Gastrocnemius medialis (tissue), 4 donors: Measurements from ENCODE around the gene ACO2. TPM values are rescaled to one million over a fixed set of nuclear protein-coding genes. Genes with fewer than 3 reads are reported as not detected.

Experiments
- ATAC-seq, 2 donors: fragments of 150-250 bp; one replicate each; pipeline ENCODE4 v1.9.1; 2016
- DNase-seq, 2 donors: peaks; one replicate each; pipeline ENCODE4 v3.0.0-alpha.2; 2019
- H3K27ac ChIP-seq, 4 donors: fragments of 200-600 bp; sonication (generic); 1 replicate in 1 of 4; 2 replicates in 3 of 4; pipeline ENCODE4 v1.5.1; 2016 to 2018; ENCODE audit warnings: mild to moderate bottlenecking in 2 of 4, moderate library complexity in 1 of 4
- H3K27me3 ChIP-seq, 3 donors: fragments of 200-600 bp; sonication (generic) in 2 of 3; 1 replicate in 1 of 3; 2 replicates in 2 of 3; pipeline versions ENCODE4 v1.5.1 to v1.6.0; 2016 to 2019; ENCODE audit warnings: mild to moderate bottlenecking in 1 of 3, moderate library complexity in 1 of 3
- H3K36me3 ChIP-seq, 2 donors: fragments of 200-600 bp; sonication (generic) in 1 of 2; one replicate each; pipeline ENCODE4 v1.5.1; 2017 to 2018
- H3K4me1 ChIP-seq, 2 donors: fragments of 200-600 bp; sonication (generic) in 1 of 2; one replicate each; pipeline ENCODE4 v1.5.1; 2016 to 2017; ENCODE audit warnings: mild to moderate bottlenecking in 2 of 2
- H3K4me3 ChIP-seq, 4 donors: fragments of 200-600 bp; sonication (generic) in 3 of 4; 1 replicate in 1 of 4; 2 replicates in 3 of 4; pipeline ENCODE4 v1.5.1; 2016 to 2019; ENCODE audit warnings: mild to moderate bottlenecking in 2 of 4
- H3K9me3 ChIP-seq, 3 donors: fragments of 200-600 bp; sonication (generic) in 2 of 3; 1 replicate in 1 of 3; 2 replicates in 2 of 3; pipeline ENCODE4 v1.5.1; 2016 to 2019
- POLR2A ChIP-seq, 2 donors: fragments of 450-650 bp; IDR thresholded peaks; one replicate each; pipeline ENCODE4 v1.6.1; 2017; ENCODE audit warnings: antibody characterized with exemption in 2 of 2, mild to moderate bottlenecking in 2 of 2, moderate library complexity in 2 of 2
- in situ Hi-C, 4 donors: fragments of 200-750 bp; cut with MboI; loops; one replicate each; pipeline versions ENCODE4 v1.15.0 to v1.8.0; 2017; ENCODE audit warnings: low sequenced_read_pairs in 4 of 4
- intact Hi-C: fragments of 100-400 bp; cut with DNase I; formaldehyde crosslinking; loops from one replicate; pipeline ENCODE4 v1.15.1; 2023; ENCODE audit warnings: low total_unique reads
- total RNA-seq, 4 donors: library from RNA; depleted of rRNA; stranded (reverse); fragments of >200 nt; gene quantifications; one replicate each; pipeline versions ENCODE4 v1.1.0 to v1.2.3, GENCODE V29; 2016
- TF ChIP-seq, protein P1 (sequence below), 5 experiments: fragments of 450-650 bp in 3 of 5; fragments of 200-600 bp in 2 of 5; sonication (generic) in 2 of 5; IDR thresholded peaks in 4 of 5; conservative IDR thresholded peaks in 1 of 5; 1 replicate in 4 of 5; 2 replicates in 1 of 5; pipeline ENCODE4 v1.5.1; 2016 to 2019; ENCODE audit warnings: antibody characterized with exemption in 5 of 5, mild to moderate bottlenecking in 3 of 5, moderate library complexity in 3 of 5

ACO2 gene
- total RNA-seq, 4 donors from 2014 or later = 361 to 763 (median 473) TPM

GRCh38 chr22:41535244-41535643, 66.3 kb downstream of the ACO2 start:
- ATAC-seq = no peak
- no peak overlapping the region for H3K4me3 ChIP-seq
- intact Hi-C loops = no loop called here
- no peak overlapping the region for H3K27ac ChIP-seq
- DNase-seq = no peak
- in situ Hi-C loops = loop anchor here in 1 of 4 donors (25.0 kb wide), 1 partner anchor 248 kb away; the partner anchor contains the start of gene RANGAP1
- H3K4me1 ChIP-seq = peaks cover 4 to 6% of the 10 kb centered on the region in 2 donors
- TF ChIP-seq, protein P1, sequence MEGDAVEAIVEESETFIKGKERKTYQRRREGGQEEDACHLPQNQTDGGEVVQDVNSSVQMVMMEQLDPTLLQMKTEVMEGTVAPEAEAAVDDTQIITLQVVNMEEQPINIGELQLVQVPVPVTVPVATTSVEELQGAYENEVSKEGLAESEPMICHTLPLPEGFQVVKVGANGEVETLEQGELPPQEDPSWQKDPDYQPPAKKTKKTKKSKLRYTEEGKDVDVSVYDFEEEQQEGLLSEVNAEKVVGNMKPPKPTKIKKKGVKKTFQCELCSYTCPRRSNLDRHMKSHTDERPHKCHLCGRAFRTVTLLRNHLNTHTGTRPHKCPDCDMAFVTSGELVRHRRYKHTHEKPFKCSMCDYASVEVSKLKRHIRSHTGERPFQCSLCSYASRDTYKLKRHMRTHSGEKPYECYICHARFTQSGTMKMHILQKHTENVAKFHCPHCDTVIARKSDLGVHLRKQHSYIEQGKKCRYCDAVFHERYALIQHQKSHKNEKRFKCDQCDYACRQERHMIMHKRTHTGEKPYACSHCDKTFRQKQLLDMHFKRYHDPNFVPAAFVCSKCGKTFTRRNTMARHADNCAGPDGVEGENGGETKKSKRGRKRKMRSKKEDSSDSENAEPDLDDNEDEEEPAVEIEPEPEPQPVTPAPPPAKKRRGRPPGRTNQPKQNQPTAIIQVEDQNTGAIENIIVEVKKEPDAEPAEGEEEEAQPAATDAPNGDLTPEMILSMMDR (IDR thresholded peaks at IDR 0.05 in 4 of 5, conservative IDR thresholded peaks at IDR 0.05 in 1 of 5) = no peak
- no peak for TF ChIP-seq POLR2A (IDR thresholded peaks at IDR 0.05)
- no peaks in the 10 kb centered on the region for H3K27me3 ChIP-seq
- peaks cover 0 to 16% of the 10 kb centered on the region in 2 donors for H3K36me3 ChIP-seq
- no peaks in the 10 kb centered on the region for H3K9me3 ChIP-seq

- Histone ChIP-seq H3K9me3 (no peaks in the 10 kb centered on the region), H3K36me3 (peaks cover 0 to 5% of the 10 kb centered on the region in 2 donors), H3K4me3 (no peak overlapping the region), H3K27ac (no peak overlapping the region), H3K27me3 (no peaks in the 10 kb centered on the region), H3K4me1 (peaks cover 4 to 8% of the 10 kb centered on the region in 2 donors)
- TF ChIP-seq POLR2A (IDR thresholded peaks at IDR 0.05) = no peak
- TF ChIP-seq, protein P1 (IDR thresholded peaks at IDR 0.05 in 4 of 5, conservative IDR thresholded peaks at IDR 0.05 in 1 of 5) = no peak
- intact Hi-C loops = no loop called here
- no peak for ATAC-seq
- no peak for DNase-seq
- in situ Hi-C loops = loop anchor here in 1 of 4 donors (25.0 kb wide), 1 partner anchor 250 kb away; the partner anchor contains the start of gene RANGAP1
These were observed 68.3 kb downstream of the ACO2 start for GRCh38 chr22:41537203-41537602.

DNA sequence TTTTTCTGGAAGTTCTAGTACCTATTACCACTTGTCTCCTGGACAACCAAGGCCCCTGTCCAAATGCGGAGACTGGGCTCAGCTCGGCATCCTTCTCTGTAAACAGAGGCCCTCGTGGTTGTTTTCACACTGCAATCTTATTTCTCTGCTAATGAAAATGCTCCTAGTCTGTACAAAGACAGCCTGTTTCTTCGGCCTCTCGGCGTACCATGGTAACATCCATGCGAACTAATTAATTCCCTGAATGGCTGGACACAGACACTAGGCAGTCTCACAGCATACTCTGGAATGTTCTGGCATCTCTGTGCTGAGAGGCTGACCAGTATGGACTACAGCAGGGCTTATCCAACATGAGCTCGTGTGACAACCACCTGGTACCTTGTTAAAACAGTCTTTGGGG, 69.7 kb downstream of the ACO2 start:
- in situ Hi-C loops (loop anchor here in 1 of 4 donors (25.0 kb wide), 1 partner anchor 251 kb away; the partner anchor contains the start of gene RANGAP1), intact Hi-C loops (no loop called here)
- no peak for DNase-seq
- Histone ChIP-seq H3K4me1 (peaks cover 12 to 16% of the 10 kb centered on the region in 2 donors), H3K4me3 (no peak overlapping the region), H3K9me3 (no peaks in the 10 kb centered on the region), H3K36me3 (peaks cover 0 to 5% of the 10 kb centered on the region in 2 donors), H3K27ac (no peak overlapping the region), H3K27me3 (no peaks in the 10 kb centered on the region)
- TF ChIP-seq, protein P1 (IDR thresholded peaks at IDR 0.05 in 4 of 5, conservative IDR thresholded peaks at IDR 0.05 in 1 of 5) = no peak
- TF ChIP-seq POLR2A (IDR thresholded peaks at IDR 0.05) = no peak
- no peak for ATAC-seq

- peak overlapping the region in 2 of 4 donors; percentile 10 to 25 for H3K27ac ChIP-seq
- no peak overlapping the region for H3K4me3 ChIP-seq
- TF ChIP-seq, protein P1 (IDR thresholded peaks at IDR 0.05 in 4 of 5, conservative IDR thresholded peaks at IDR 0.05 in 1 of 5) = no peak
- TF ChIP-seq POLR2A (IDR thresholded peaks at IDR 0.05) = no peak
- H3K9me3 ChIP-seq = no peaks in the 10 kb centered on the region
- ATAC-seq (no peak), DNase-seq (no peak)
- in situ Hi-C loops (loop anchor here in 1 of 4 donors (25.0 kb wide), 1 partner anchor 252 kb away; the partner anchor contains the start of gene RANGAP1), intact Hi-C loops (loop anchor here (10.0 kb wide), 1 partner anchor 685 kb away; the partner anchor contains the start of genes ST13 and XPNPEP3)
- no peaks in the 10 kb centered on the region for H3K27me3 ChIP-seq
- peaks cover 12 to 17% of the 10 kb centered on the region in 2 donors for H3K4me1 ChIP-seq
- H3K36me3 ChIP-seq = peaks cover 0 to 5% of the 10 kb centered on the region in 2 donors
These were observed 70.5 kb downstream of the ACO2 start for GRCh38 chr22:41539146-41540005.
